ENCODE results near the gene SLC41A3.
"Not testable (repeated sequence)": the region's sequence is repeated elsewhere in the genome, so short reads cannot be mapped to it uniquely, and the experiment has no call there.

SLC41A3 gene

DNA sequence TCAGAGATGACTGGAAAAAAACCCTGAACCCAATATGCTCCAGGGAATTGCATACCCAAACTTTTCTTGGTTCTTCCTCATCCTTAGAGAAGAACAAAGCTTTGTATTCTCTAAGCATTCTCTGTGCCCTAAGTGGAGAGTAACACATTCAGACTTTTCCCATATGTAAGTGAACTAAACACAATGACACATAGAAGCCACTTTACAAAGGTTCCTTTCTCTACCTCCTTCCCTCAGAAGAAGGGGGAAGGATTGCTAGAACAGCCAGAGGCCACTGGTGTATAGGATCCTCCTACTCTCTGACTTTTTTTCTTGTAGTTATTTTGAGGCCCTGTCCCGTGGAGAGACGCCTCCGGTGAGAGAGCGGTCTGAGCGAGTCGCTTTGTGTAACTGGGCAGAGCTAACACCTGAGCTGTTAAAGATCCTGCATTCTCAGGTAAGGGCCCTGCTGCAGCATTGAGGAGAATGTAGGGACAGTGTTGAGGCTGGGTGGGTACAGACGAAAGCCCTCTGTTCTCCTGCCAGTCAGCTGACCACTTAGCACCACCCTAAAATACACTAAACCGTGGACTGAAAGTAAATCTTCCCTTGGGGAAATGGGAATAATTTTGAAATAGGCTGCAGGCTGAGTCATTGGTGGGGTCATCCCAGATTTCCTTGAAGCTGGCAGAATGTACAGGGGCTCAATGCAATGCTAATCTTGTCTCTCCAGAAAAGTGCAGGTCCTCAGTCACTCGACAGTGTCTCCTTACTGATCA is 108.5 kb downstream of the SLC41A3 start:
- not testable (repeated sequence) for DNase-seq

GRCh38 chr3:125971997-125972944 is 111.7 kb downstream of the SLC41A3 start:
- peak; percentile 26 for DNase-seq

GRCh38 chr3:125968701-125969592 is 115.0 kb downstream of the SLC41A3 start, which contains the start of gene ROPN1B:
Gene ROPN1B (plus strand): TSS chr3:125969178. CDS start chr3:125972055, 2,877 bp downstream.
- DNase-seq = not testable (repeated sequence)

GRCh38 chr3:125968121-125968520 is 115.8 kb downstream of the SLC41A3 start:
- DNase-seq = not testable (repeated sequence)

DNA sequence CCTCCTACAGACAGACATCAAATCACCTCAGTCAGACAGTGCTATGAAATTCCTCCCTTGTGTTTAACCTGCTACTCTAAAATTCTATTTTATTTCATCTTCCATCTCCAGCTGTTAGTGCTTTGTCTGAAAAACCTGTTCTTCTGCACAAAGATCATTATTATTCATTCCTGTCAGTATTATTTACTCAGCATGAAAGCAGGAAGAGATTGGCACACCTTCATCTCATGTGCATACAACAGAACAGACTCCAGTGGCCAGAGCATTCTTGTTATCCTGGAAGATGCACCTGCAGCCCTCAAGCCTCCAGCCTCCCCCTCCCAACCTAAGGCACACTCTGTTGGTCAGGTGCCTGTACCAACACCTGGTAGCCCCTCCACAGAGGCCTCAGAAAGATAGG is 116.8 kb downstream of the SLC41A3 start:
- no peak for DNase-seq

DNA sequence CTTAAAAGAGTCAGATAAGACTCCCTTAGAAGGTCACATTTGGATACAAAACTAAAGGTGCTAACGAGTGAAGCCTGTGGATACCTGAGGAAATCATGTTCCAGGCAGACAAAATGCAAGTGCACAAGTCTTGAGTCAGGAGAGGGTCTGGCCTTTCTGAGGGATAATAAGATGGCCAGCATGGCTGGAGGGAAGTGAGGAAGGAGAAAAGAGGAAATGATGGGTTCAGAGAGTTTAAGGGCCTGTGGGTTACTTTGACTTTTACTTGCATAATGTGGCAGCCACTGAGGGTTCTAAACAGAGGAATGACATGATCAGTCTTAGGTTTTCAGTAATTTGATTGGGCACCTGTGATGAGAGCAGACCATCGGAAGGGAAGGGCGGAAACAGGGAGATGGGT is 118.4 kb downstream of the SLC41A3 start:
- no peak for DNase-seq

DNA sequence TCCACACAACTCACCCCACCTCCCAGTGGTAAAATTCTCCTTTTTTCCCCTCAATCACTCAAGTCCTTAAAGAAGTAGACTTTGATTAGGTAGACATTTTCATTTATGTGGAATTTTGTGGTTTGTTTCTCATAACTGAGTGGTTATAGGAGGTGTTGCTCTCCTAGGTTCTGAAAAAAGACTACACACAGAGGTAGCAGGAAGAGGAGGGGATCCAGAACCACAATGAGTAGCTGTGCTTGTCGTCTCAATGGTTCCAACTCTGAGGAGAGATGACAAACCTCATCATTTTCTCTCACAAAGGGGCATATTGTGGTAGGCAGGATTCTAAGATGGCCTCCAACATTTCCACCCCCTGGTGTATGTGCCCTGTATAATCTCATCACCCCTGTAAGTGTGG is 120.1 kb downstream of the SLC41A3 start:
- not testable (repeated sequence) for DNase-seq

GRCh38 chr3:125961289-125961589 is 122.7 kb downstream of the SLC41A3 start:
- no peak for DNase-seq

DNA sequence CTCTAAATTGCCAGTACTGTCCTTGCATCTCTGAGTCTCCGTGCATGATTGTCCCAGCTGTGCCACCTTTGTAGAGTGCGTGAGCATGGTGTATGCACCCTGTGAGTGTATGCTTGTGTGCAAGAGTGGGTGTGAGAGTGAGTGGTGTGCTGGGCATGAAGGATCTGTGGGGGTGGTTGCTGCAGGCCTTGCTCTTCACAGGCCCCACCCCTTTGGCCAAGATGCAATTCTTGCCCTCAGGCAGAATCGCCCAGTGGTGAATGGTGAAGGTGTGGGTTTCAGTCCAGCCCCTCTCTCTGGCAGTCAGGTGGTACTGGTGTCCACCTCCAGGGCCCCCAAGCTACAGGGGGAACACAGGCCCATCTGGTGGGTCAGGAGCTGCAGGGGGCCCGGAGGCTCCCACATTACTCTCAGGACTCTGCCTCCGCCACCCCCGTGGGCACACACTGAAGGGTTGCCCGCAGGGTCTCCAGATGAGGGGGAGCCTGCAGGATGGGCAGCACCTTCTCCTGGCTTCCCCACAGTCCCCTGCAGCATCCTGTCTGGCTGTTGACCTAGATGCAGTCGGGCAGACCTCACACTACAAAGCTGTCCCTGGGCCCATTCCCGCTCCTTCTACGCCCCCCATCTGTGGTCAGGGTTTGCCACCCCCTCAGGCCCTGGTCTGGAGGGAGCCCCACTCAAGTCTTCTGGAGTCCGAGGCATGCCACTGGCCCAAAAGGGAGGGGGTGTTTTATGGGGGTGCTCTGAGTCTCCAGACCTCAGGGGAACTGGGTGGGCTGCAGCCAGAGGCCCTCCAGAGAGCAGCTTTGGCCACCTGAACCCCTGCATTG is 123.3 kb downstream of the SLC41A3 start:
- DNase-seq = no peak

GRCh38 chr3:125960066-125960424 is 123.9 kb downstream of the SLC41A3 start:
- no peak for DNase-seq

- no peak for DNase-seq
These were observed 124.4 kb downstream of the SLC41A3 start for GRCh38 chr3:125959317-125960065.

DNA sequence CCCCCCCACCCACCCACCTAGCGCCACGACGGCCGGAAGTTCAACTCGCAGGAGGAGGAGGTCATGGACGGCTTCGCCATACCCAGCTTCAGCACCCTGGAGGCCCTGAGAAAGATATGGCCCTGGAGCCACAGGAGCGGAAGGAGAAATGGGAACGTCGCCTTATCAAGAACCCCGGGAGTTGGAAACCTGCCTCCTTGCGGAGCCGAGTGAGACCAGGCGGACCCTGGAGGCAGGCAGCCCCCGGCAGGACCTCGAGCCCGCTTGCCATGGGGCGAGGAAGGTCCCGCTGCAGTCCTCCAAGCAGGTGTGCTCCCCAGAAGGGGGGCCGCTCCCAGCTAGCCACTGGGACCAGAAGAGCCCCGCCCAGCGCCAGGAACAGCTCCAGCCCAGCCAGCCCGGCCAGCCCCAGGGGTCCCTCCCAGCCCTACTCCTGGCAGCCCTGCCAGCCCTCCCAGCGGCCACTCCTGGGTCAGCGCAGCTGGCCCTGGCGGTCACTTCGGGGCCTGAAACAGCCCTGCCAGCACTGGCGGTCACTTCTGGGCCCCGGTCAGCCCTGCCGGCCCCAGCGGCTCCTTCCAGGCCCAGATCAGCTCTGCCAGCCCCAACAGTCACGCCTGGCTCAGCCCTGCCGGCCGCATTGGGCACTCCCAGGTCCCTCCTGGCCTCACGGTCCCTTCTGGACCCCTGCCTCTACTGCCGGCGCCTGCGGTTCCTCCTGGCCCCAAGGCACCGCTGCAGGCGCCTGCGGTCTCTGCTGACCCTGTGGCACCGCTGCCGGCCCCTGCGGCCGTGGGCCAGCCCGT is 125.2 kb downstream of the SLC41A3 start:
- no peak for DNase-seq

DNA sequence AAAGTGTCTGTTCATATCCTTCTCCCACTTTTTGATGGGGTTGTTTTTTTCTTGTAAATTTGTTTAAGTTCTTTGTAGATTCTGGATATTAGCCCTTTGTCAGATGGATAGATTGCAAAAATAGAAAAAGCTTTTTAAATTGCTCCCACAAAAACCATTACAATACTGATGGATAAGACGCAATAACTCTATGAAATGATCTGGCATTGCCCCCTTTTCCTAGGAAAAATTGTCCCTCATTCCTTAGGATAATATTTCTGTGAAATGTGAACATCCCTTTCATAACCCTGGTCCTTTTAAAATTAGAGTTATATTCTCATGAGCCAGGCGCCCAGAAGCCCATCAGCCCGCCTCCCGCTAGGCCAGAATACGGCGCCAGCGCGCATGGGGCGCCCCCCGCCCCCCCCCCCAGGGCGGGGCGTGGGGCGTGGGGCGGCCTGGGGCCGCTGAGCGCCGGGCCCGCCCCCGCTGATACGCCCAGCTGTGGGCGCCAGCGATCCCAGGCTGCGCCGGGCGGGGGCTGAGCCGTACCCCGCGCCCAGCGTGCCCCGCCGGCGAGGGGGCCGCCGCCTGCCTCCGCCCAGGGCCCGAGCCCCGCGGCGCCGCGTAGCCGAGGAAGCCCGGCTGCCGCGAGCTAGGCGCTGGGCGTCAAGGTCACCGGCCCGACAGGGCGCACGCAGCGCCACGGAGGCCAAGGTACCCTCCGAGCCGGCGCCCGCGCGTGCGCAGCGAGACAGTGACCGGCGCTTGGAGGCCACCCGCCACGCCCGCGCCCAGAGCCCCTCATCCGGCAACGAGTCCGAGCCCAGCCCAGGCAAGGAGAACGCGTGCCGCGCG is 126.0 kb downstream of the SLC41A3 start:
- no peak for DNase-seq

GRCh38 chr3:125957020-125957419 is 126.9 kb downstream of the SLC41A3 start:
- not testable (repeated sequence) for DNase-seq
